Measurements from ENCODE around the gene SKP2.

DNA sequence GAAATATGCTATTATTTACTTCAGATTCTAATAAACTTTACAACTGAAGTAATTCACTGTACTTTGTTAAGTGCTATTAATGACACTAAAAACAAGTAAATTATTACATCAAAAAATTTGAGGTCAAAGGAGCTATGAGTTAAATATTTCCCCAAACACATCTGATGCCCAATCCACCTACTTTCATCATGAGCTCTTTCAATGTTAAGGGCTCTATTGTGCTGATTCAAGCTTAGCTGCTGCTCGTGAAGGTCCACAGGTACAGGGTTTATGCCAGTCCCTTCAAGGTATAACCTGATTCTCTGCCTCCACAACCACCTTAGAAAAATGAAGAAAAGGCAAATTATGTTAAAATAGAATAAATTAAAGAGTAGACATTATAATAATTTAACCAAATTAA is 65.7 kb downstream of the SKP2 start:
- TF ChIP-seq CTCF (IDR thresholded peaks at IDR 0.05) (no peak), POLR2A (IDR thresholded peaks at IDR 0.05) (no peak), POLR2AphosphoS5 (IDR thresholded peaks at IDR 0.05) (no peak)
